ENCODE measurements around the gene CAMTA1.

GRCh38 chr1:7478809-7479499 is 693.7 kb downstream of the CAMTA1 start:
- TF ChIP-seq ZNF423 (tag by site-specific recombination; IDR thresholded peaks at IDR 0.05): no peak
- TF ChIP-seq HOXA7 (CRISPR knock-in tag; IDR thresholded peaks at IDR 0.05; ENCODE audit: borderline replicate concordance): no peak
- TF ChIP-seq CTCF (tag by site-specific recombination; IDR thresholded peaks at IDR 0.05): no peak
- no peak for TF ChIP-seq ZNF518A (tag by site-specific recombination; conservative IDR thresholded peaks at IDR 0.05; ENCODE audit: low read depth)
- no peak for TF ChIP-seq ZNF274 (IDR thresholded peaks at IDR 0.05; ENCODE audit: low read length)
- no peak for TF ChIP-seq ZNF274 (tag by site-specific recombination; IDR thresholded peaks at IDR 0.05; ENCODE audit: borderline replicate concordance)
- TF ChIP-seq, protein P1, sequence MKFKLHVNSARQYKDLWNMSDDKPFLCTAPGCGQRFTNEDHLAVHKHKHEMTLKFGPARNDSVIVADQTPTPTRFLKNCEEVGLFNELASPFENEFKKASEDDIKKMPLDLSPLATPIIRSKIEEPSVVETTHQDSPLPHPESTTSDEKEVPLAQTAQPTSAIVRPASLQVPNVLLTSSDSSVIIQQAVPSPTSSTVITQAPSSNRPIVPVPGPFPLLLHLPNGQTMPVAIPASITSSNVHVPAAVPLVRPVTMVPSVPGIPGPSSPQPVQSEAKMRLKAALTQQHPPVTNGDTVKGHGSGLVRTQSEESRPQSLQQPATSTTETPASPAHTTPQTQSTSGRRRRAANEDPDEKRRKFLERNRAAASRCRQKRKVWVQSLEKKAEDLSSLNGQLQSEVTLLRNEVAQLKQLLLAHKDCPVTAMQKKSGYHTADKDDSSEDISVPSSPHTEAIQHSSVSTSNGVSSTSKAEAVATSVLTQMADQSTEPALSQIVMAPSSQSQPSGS (tag by site-specific recombination; IDR thresholded peaks at IDR 0.05; ENCODE audit: low read depth): no peak
- TF ChIP-seq, protein P2, sequence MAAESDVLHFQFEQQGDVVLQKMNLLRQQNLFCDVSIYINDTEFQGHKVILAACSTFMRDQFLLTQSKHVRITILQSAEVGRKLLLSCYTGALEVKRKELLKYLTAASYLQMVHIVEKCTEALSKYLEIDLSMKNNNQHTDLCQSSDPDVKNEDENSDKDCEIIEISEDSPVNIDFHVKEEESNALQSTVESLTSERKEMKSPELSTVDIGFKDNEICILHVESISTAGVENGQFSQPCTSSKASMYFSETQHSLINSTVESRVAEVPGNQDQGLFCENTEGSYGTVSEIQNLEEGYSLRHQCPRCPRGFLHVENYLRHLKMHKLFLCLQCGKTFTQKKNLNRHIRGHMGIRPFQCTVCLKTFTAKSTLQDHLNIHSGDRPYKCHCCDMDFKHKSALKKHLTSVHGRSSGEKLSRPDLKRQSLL (tag by site-specific recombination; IDR thresholded peaks at IDR 0.05): no peak
- TF ChIP-seq ZBTB17 (tag by site-specific recombination; IDR thresholded peaks at IDR 0.05): no peak
- no peak for TF ChIP-seq ZNF513 (tag by site-specific recombination; IDR thresholded peaks at IDR 0.05)
- no peak for TF ChIP-seq REST (tag by site-specific recombination; IDR thresholded peaks at IDR 0.05)
- no peak for TF ChIP-seq SALL2 (tag by site-specific recombination; IDR thresholded peaks at IDR 0.05; ENCODE audit: borderline replicate concordance)
- TF ChIP-seq KLF10 (tag by site-specific recombination; IDR thresholded peaks at IDR 0.05): no peak
- no peak for TF ChIP-seq ZNF266 (tag by site-specific recombination; IDR thresholded peaks at IDR 0.05; ENCODE audit: low read depth)
- no peak for TF ChIP-seq BCL11B (tag by site-specific recombination; IDR thresholded peaks at IDR 0.05; ENCODE audit: low read depth)

All from HEK293 (cell line).